WTC11 (cell line): ENCODE results near the gene SMIM17. TPM values are rescaled to one million over a fixed set of nuclear protein-coding genes. Genes with fewer than 3 reads are reported as not detected.

Experiments used
- ATAC-seq: fragments of 200-7000 bp; cut with Tn5 transposase; 2 replicates; pipeline ENCODE4 v1.10.0; 2021; ENCODE audit warnings: mild to moderate bottlenecking, moderate library complexity
- CTCF ChIA-PET: fragments of 300-600 bp; sonication (Branson Sonifier 250); formaldehyde crosslinking; loops from one replicate; lab custom pipeline; 2021; ENCODE audit warnings: antibody characterized with exemption; lab: Charles Lee
- POLR2A ChIA-PET: fragments of 350-600 bp; sonication (Branson Sonifier 250); formaldehyde crosslinking; loops from one replicate; lab custom pipeline; 2021; ENCODE audit warnings: antibody characterized with exemption; lab: Charles Lee
- DNase-seq: peaks from one replicate; pipeline ENCODE4 v3.0.0; 2021; ENCODE audit warnings: low spot score
- H3K27ac Mint-ChIP-seq: 2 replicates; pipeline ENCODE4 v1.8.0; 2021; ENCODE audit warnings: mixed read lengths
- H3K27me3 Mint-ChIP-seq: 2 replicates; pipeline ENCODE4 v1.8.0; 2021; ENCODE audit warnings: low read depth, mild to moderate bottlenecking, moderate library complexity, mixed read lengths
- H3K36me3 Mint-ChIP-seq: 2 replicates; pipeline ENCODE4 v1.8.0; 2021; ENCODE audit warnings: mixed read lengths
- H3K4me1 Mint-ChIP-seq: 2 replicates; pipeline ENCODE4 v1.8.0; 2022; ENCODE audit warnings: mixed read lengths
- H3K4me3 Mint-ChIP-seq: 2 replicates; pipeline ENCODE4 v1.8.0; 2021; ENCODE audit warnings: mild to moderate bottlenecking, moderate library complexity, mixed read lengths
- H3K9me3 Mint-ChIP-seq: 2 replicates; pipeline ENCODE4 v1.8.0; 2021; ENCODE audit warnings: mixed read lengths
- ATF6 ChIP-seq: sonication (generic); formaldehyde crosslinking; IDR thresholded peaks from 2 replicates; pipeline ENCODE4 v1.8.1; 2023; ENCODE audit warnings: mild to moderate bottlenecking, missing genetic modification reagents
- CREM ChIP-seq: sonication (generic); formaldehyde crosslinking; IDR thresholded peaks from 2 replicates; pipeline ENCODE4 v1.8.1; 2022; ENCODE audit warnings: mild to moderate bottlenecking, missing genetic modification reagents, moderate library complexity
- FOXP1 ChIP-seq: sonication (generic); formaldehyde crosslinking; IDR thresholded peaks from 2 replicates; pipeline ENCODE4 v1.8.0; 2022; ENCODE audit warnings: missing genetic modification reagents, mild to moderate bottlenecking, moderate library complexity, borderline replicate concordance
- GABPB1 ChIP-seq: sonication (generic); formaldehyde crosslinking; IDR thresholded peaks from 2 replicates; pipeline ENCODE4 v1.8.1; 2023; ENCODE audit warnings: mild to moderate bottlenecking, missing genetic modification reagents
- IRF1 ChIP-seq: sonication (generic); formaldehyde crosslinking; IDR thresholded peaks from 2 replicates; pipeline ENCODE4 v1.8.0; 2023; ENCODE audit warnings: missing genetic modification reagents
- RELA ChIP-seq: sonication (generic); formaldehyde crosslinking; IDR thresholded peaks from 2 replicates; pipeline ENCODE4 v1.8.1; 2022; ENCODE audit warnings: missing genetic modification reagents, mild to moderate bottlenecking, borderline replicate concordance
- SMAD3 ChIP-seq: sonication (generic); formaldehyde crosslinking; IDR thresholded peaks from 2 replicates; pipeline ENCODE4 v1.8.0; 2022; ENCODE audit warnings: missing genetic modification reagents, mild to moderate bottlenecking, borderline replicate concordance
- TCF7 ChIP-seq: sonication (generic); formaldehyde crosslinking; IDR thresholded peaks from 2 replicates; pipeline ENCODE4 v1.8.0; 2022; ENCODE audit warnings: mild to moderate bottlenecking, low read depth, missing genetic modification reagents, moderate library complexity
- TEAD4 ChIP-seq: sonication (generic); formaldehyde crosslinking; IDR thresholded peaks from 2 replicates; pipeline ENCODE4 v1.8.0; 2022; ENCODE audit warnings: mild to moderate bottlenecking, missing genetic modification reagents
- ZBTB43 ChIP-seq: sonication (generic); formaldehyde crosslinking; IDR thresholded peaks from 2 replicates; pipeline ENCODE4 v1.8.1; 2023; ENCODE audit warnings: mild to moderate bottlenecking, missing genetic modification reagents
- ZNF281 ChIP-seq: sonication (generic); formaldehyde crosslinking; IDR thresholded peaks from 2 replicates; pipeline ENCODE4 v1.8.0; 2023; ENCODE audit warnings: mild to moderate bottlenecking, missing genetic modification reagents
- ZNF423 ChIP-seq: fragments of 250-450 bp; sonication (Bioruptor Pico); IDR thresholded peaks from 2 replicates; pipeline ENCODE4 v2.1.2; 2022; ENCODE audit warnings: mild to moderate bottlenecking, moderate library complexity
- ZSCAN18 ChIP-seq: fragments of 250-450 bp; sonication (Bioruptor Pico); IDR thresholded peaks from 2 replicates; pipeline ENCODE4 v2.1.2; 2022; ENCODE audit warnings: mild to moderate bottlenecking, moderate library complexity
- total RNA-seq: library from RNA; stranded (reverse); gene quantifications from 3 replicates; pipeline ENCODE4 v1.2.3, GENCODE V29; 2021
- TF ChIP-seq, protein P1 (sequence below): sonication (generic); formaldehyde crosslinking; conservative IDR thresholded peaks from 2 replicates; pipeline ENCODE4 v1.8.1; 2023; ENCODE audit warnings: mild to moderate bottlenecking, low read depth, missing genetic modification reagents, moderate library complexity
- TF ChIP-seq, protein P2 (sequence below): sonication (generic); formaldehyde crosslinking; IDR thresholded peaks from 2 replicates; pipeline ENCODE4 v1.8.1; 2022; ENCODE audit warnings: missing genetic modification reagents, borderline replicate concordance
- TF ChIP-seq, protein P3 (sequence below): fragments of 250-450 bp; sonication (Bioruptor Pico); conservative IDR thresholded peaks from 2 replicates; pipeline ENCODE4 v1.9.0; 2021; ENCODE audit warnings: mild to moderate bottlenecking

SMIM17 gene
- total RNA-seq, 1 experiment from 2014 or later: 0.15 TPM

- Mint-ChIP-seq H3K4me1 (no peaks in the 10 kb centered on the region), H3K27me3 (peaks cover 16% of the 10 kb centered on the region), H3K9me3 (peaks cover 89% of the 10 kb centered on the region), H3K36me3 (peaks cover 63% of the 10 kb centered on the region), H3K27ac (no peak overlapping the region), H3K4me3 (no peak overlapping the region)
- CTCF ChIA-PET: no interaction called here
- TF ChIP-seq TEAD4 (no peak), SMAD3 (no peak), ZNF281 (CRISPR knock-in tag) (no peak), TCF7 (CRISPR knock-in tag) (no peak), ATF6 (CRISPR knock-in tag) (no peak), IRF1 (no peak), ZBTB43 (CRISPR knock-in tag) (no peak), GABPB1 (CRISPR knock-in tag) (no peak), ZSCAN18 (no peak), FOXP1 (CRISPR knock-in tag) (no peak), ZNF423 (CRISPR knock-in tag) (no peak), RELA (no peak), CREM (CRISPR knock-in tag) (no peak)
- TF ChIP-seq, protein P1, sequence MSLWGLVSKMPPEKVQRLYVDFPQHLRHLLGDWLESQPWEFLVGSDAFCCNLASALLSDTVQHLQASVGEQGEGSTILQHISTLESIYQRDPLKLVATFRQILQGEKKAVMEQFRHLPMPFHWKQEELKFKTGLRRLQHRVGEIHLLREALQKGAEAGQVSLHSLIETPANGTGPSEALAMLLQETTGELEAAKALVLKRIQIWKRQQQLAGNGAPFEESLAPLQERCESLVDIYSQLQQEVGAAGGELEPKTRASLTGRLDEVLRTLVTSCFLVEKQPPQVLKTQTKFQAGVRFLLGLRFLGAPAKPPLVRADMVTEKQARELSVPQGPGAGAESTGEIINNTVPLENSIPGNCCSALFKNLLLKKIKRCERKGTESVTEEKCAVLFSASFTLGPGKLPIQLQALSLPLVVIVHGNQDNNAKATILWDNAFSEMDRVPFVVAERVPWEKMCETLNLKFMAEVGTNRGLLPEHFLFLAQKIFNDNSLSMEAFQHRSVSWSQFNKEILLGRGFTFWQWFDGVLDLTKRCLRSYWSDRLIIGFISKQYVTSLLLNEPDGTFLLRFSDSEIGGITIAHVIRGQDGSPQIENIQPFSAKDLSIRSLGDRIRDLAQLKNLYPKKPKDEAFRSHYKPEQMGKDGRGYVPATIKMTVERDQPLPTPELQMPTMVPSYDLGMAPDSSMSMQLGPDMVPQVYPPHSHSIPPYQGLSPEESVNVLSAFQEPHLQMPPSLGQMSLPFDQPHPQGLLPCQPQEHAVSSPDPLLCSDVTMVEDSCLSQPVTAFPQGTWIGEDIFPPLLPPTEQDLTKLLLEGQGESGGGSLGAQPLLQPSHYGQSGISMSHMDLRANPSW: no peak
- TF ChIP-seq, protein P2, sequence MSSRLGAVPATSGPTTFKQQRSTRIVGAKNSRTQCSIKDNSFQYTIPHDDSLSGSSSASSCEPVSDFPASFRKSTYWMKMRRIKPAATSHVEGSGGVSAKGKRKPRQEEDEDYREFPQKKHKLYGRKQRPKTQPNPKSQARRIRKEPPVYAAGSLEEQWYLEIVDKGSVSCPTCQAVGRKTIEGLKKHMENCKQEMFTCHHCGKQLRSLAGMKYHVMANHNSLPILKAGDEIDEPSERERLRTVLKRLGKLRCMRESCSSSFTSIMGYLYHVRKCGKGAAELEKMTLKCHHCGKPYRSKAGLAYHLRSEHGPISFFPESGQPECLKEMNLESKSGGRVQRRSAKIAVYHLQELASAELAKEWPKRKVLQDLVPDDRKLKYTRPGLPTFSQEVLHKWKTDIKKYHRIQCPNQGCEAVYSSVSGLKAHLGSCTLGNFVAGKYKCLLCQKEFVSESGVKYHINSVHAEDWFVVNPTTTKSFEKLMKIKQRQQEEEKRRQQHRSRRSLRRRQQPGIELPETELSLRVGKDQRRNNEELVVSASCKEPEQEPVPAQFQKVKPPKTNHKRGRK (CRISPR knock-in tag): no peak
- TF ChIP-seq, protein P3, sequence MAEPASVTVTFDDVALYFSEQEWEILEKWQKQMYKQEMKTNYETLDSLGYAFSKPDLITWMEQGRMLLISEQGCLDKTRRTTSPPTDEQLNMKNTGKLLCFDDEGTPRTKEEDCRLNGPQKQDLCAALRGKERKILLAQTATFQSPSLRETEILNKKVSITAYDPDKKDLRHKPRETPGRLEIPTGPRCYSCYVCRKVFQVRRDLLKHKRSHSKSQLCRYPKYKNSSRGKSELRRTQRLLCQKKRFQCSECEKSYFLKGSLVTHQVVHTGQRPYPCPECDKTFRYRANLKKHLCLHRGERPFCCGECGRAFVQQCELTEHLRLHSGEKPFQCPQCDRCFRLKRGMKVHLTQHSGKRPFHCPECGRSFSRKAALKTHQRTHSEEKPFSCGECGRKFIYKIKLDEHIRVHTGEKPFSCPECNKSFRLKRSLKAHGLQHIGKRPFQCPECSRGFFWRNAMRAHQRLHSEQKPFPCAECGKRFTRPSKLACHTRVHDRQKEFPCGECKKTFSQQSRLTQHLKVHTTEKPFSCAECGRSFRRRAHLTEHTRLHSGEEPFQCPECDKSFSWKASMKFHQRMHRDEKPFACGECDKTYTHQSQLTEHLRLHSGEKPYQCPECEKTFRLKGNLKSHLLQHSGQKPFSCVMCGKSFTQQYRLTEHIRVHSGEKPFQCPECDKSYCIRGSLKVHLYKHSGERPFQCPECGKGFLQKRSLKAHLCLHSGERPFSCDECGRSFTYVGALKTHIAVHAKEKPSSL: no peak
- DNase-seq (no peak), ATAC-seq (no peak)
- POLR2A ChIA-PET: no interaction called here
These were observed 11.2 kb downstream of the SMIM17 start for GRCh38 chr19:56654151-56654550.
